SK-N-DZ (cell line): Measurements from ENCODE around the gene VASN.
A peak's percentile ranks its signal among the peaks of the same experiment; 100 is the strongest.

Source experiments
- DNase-seq: peaks from one replicate; pipeline ENCODE4 v3.0.0-alpha.2; 2015; ENCODE audit warnings: low spot score

The VASN gene

DNA sequence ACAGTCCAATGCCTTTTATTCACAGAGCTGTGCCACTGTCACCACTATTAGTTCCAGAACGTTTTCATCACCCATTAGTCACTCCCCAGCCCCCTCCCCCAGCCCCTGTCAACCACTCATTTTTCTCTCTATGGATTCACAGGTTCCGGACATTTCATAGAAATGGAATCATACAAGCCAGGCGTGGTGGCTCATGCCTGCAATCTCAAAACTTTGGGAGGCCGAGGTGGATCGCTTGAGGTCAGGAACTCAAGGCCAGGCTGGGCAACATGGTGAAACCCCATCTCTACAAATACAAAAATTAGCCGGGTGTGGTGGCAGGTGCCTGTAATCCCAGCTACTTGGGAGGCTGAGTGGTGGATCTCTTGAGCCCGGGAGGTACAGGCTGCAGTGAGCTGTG lies 19.8 kb upstream of the VASN start:
- no peak for DNase-seq

DNA sequence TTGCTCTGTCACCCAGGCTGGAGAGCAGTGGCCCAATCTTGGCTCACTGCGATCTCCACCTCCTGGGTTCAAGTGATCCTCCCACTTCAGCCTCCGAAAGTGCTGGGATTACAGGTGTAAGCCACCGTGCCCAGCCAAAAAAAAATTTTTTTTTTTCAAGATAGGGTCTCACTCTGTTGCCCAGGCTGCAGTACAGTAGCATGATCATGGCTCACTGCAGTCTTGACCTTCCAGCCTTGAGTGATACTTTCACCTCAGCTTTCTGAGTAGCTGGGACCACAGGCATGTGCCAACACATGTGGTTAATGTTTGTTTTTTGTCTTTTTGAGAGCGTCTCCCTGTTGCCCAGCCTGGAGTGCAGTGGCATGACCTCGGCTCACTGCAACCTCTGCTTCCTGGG lies 18.8 kb upstream of the VASN start:
- no peak for DNase-seq

DNA sequence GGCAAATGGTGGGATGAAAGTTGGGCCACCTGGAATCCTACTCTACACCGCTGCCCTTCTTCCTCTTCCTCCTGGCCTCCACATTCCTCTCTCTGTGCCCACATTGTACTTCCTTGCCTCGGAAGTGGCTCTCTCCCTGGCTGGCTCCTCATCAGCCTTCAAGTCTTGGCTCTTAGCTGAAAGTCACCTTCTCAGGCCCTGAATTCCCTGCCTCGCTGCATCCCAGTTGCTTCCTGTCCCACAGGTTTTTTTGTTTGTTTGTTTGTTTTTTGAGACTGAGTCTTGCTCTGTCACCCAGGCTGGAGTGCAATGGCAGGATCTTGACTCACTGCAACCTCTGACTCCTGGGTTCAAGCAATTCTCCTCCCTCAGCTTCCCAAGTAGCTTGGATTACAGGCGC lies 18.0 kb upstream of the VASN start:
- DNase-seq: no peak

DNA sequence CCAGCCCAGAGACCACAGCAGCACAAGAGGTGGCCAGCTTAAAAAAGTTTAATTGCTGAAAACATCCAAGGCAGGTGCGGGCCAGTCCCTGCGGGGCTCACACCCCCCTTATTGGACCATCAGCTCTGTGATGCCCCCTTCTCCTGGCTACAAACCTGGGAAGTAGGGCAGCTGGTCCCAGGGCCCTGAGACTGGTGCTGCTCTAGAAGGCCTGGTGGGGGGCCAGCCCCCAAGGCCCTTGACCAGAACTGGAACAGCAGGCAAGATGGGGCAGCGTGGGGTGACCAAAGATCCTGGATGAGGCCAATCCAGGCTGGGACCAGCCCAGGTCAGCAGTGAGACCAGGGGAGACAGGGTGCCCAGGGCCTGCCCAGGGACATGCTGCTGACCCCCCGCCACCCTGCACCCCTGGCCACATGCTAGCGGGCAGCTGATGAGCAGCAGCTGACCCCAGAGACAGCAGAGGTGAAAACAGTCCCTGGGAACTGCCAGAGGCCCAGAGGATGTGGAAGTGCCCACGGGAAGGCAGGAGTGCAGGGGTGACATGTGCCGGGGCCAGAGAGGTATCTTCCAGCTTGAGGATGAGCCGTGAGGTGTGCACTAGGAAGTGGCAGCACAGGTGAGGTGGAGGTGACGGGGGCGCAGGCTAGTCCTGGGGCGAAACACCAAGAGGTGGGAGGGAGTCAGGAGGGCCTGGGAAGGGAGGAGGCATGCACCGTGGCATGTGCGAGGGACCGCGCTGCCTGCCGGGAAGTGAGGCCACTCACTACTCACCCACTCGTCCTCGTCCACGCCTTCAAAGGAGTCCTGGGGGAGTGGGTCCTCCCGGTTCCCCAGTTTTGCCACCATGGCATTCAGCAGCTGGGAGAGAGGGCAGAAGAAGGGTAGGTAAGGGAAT lies 16.9 kb upstream of the VASN start:
- DNase-seq: no peak

DNA sequence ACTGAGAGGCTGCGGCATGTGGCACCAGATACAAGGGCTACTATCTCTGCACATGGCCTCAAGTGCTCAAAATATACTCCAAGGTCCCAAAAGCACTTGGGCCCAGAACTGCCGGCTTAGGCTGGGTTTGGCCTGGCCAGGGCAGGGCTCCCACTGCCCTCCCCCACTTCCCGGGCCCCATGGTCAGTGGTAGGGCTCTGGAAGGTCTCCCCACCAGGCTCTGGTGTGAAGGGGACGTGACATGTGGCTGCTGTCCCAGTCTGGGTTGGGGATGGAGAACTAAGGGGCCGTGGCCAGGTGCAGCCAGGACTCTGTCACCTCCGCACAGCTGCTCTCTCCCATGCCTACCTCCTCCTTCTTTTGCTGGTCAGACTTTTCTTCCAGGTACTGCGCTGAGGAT lies 14.8 kb upstream of the VASN start:
- DNase-seq: no peak

DNA sequence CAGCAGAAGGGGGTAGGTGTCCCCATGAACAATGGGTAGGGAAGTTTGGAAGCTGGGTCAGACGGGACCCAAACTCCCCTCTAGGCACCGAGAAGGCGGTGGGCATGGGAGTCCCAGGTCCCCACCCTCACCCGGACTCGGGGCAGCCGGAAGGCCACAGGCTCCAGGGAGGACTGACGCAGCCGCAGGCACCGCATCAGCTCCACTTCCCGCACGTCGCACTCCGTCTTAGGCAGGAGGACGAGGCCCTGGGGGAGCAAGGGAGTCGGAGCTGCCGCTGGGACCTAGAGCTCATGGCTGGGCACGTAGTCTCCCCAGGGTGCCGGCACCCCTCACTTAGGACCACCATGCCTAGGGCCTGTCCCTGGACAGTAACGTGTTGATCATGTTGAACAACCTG lies 13.4 kb upstream of the VASN start:
- no peak for DNase-seq

DNA sequence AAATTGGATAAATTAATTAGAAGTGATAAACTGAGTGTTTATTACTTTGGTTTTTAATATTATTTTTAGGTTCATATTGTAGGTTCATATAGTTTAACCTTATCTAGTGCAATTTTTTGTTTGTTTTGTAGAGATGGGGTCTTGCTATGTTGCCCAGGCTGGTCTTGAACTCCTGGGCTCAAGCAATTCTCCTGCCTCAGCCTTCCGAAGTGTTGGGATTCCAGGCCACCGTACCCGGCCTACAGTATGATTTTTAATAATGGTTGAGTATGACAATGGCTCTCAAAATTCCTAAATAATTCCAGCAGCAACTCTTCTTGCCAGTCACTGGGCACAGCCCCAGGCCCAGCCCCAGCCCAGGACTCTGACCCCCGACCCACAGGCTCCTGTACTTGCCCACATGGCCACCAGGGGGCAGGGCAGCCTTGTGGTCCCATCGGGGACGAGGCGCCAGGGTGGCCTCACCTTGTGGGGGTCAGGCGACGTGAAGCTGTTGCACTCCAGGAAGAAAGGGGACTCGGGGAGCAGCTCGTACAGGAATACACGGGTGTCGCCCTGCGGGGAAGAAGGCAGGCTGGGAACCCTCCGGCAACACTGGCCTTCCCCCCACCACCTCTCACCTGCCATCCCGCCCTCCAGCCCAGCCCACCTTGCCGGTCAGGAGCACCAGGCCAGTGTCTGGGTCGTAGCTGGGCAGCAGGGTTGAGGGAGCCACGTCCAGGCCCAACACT lies 12.7 kb upstream of the VASN start:
- peak; percentile 65 for DNase-seq

DNA sequence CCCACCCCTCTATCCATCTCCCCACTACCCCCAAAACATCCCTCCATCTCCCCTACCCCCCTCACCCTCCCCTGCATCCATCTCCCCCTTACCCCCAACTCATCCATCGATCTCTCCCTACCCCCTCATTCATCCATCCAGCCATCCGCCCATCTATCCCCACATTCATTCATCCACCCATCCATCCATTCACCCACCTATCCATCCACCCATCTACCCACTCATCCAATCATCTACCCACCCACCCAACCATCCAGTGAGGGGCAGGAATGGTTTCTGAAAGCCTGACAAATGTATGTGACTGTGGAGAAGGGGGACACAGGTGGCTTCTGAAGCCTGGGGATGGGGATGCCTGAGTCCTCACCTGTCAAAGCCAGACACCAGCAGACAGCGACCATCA lies 11.7 kb upstream of the VASN start:
- DNase-seq: no peak

DNA sequence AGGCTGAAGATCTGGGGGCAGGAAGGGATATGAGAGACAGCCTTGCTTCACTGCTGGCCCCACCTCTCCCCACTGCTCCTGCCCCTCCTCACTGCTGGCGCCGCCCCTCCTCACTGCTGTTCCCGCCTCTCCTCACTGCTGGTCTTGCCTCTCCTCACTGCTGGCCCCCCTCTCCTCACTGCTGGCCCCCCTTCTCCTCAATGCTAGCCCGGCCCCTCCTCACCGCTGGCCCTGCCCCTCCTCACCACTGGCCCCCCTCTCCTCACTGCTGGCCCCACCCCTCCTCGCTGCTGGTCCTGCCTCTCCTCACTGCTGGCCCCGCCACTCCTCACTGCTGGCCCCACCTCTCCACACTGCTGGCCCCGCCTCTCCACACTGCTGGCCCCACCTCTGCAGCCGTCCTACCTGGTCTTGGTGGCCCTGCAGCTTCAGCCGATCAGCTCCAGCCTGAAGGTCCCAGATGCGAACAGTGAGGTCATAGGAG lies 11.1 kb upstream of the VASN start:
- DNase-seq: peak; percentile 58

DNA sequence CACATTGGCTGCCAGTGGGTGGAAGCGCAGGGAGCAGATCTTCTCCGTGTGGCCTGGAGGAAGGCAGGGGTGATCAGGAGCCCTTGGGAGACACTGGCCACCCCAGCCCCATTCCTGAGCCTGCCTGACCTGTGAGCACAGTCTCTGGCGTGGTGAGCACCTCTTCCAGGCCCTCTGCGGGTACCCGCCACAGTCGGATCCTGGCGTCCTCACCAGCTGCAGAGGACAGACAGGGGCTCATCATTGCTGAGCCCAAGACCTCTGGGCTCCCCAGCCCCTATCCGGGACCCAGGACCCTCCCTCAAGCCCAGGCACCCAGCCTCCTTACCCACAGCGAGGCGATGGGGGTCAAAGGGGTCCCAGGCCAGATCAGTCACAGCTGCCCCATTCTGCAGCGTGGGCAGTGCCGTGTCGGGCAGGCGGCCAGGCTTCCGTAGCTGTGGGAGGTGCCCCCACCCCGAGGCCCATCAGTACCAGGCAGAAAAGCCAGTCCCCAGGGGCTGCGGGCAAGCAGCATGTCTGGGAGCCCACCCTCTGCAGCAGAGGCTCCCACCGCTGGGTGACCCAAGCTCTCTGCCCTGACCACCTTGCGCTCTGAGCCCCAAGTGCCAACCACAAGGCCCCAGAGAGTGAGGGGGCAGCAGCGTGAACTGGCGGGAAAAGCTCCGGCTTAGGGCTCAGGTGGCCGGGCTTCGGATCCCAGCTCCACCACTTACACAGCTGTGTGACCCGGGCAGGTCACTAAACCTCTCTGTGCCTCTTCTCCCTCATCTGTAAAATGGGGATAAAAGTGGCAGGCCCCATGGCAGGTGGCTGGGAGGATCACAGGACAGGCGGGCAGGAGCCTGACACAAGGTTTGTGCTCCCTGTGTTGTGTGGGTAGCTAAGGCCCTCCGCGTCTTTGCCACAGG lies 10.4 kb upstream of the VASN start:
- no peak for DNase-seq

DNA sequence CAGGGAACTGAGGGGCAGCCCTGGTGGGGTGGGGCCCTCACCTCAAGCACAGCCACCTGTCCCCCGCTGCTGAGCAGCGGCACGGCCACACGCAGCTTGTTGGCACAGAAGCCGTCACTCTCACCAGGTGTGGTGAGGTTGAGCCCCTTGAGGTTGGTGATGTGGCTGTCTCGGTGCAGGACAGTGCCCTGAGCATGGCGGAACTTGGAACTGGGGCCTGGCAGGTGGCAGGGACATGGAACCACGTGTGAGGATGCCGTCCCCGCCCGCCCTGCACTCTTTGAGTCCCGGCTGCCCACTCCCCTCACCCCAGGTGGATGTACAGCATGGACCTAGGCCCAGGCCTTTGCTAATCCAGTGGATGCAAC lies 9.7 kb upstream of the VASN start:
- DNase-seq: no peak

DNA sequence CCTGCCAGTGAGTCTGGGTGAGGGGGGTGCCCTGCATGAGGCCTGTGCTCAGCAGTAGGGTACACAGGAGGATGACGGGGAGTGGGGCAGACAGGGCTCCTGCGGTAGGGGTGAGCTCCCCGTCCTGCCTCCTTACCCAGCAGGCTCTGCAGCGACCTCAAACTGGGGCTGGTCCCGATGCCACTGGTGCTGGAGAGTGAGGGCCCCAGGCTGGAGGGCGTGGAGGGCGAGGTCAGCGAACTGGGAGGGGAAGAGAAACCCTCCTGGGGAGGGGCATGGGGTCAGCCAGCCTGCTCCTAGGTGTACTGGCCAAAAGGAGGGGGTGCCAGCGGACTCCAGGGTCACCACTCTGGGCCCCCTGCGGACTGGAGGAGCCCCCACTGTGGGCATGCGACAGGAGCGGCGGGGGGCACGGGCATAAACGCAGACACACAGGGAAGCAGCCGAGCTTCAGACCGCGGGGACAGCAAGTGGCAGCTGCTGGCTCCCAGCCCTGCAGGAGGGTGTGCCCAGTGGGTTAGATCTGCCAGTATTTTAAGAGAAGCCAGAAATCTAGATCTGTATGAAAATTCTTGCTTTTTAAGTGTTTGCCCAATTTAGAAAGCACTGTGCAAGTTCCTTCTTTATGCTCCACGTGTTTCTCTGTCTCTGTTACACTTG lies 9.0 kb upstream of the VASN start:
- DNase-seq: no peak

DNA sequence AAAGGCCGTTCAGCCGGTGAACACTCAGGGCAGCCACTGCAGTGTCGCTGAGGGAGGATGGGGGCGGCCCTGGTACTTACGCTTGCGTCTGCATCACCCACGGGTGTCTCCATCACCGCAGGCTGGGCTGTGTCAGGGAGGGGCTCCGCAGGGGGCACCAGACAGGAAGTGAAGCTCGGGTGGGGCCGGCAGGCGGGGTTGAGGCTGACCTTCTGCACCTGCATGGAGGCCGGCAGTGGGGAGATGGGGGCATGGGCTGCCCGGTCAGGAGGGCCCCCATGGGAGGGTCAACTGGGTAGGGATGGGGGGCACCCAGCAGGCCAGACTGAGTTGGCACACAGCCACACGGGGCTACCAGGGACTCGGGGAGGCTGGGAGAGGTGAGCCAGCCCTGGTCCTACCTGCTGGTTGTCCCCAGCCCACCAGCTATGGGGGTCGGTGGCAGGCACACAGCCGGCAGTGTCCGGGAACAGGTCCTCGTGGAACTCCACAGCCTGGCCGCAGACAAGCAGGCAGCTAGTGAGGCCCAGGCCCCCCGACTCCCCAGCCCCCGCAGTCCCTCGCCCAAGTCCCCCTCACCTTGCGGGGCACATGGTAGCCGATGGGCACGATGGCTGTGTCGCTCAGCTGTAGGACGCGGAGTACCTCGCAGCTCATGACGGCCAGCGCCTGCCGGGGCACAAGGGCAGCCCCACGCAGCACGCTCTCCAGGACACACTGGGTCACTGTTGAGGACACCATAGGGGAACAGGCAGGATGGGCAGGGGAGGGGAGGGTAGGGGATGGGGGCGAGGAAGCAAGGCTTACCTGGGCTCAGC lies 7.2 kb upstream of the VASN start:
- no peak for DNase-seq

DNA sequence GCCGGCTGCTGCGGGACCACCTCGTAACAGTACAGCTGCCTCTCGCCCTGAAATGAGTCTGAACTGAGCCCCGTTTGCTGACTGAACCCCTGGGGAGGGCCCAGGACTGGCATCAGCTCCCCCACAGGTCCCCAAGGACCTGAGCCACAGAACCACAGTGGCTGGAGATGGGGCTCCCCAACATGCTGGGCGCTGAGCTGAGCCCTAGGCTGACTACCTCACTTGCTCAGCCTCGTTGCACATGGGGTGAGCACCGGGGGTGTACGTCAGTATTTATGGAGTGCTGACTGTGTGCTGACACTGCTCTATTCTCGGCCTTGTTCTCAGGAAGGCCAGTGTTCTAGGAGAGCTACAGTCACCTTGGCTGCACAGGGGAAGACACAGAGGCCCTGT lies 6.6 kb upstream of the VASN start:
- no peak for DNase-seq

DNA sequence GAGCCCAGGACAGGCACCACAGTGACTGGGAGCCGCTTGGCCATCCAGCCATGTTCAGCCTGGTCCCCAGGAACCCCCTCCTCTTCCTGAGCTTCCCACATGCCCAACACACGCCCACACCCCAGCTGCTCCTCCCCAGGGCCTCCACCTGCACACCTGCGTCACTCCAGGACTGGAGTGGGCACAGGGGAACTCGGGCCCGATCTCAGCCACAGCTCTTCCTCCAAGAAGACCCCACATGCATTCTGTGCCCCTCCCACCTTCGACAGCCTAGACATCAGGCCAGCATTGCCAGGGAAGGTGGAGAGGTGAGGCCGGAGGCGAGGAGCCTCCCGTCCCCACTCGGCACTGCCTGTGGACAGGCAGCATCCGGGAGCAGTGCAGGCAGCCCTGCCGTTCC lies 6.0 kb upstream of the VASN start:
- DNase-seq: no peak

DNA sequence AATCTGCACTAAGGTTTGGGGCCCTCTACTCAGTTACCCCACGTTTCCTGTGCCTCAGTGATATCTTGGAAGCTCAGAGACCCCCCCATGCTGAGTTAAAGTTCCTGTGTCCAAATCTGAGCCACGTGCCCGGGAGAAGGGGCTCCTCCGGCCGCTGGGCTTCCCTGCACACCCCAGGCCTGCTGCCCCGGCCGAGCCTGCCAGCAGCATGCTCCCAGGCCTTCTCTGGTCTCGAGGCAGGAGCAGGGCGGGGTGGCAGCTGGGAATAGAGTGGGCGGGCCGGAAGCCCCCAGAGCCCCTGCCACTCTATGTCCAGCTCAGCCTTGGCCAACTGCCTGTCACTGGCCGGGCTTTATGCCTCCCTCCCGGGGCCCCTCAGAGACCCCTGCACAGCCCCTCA lies 5.6 kb upstream of the VASN start:
- DNase-seq: no peak

DNA sequence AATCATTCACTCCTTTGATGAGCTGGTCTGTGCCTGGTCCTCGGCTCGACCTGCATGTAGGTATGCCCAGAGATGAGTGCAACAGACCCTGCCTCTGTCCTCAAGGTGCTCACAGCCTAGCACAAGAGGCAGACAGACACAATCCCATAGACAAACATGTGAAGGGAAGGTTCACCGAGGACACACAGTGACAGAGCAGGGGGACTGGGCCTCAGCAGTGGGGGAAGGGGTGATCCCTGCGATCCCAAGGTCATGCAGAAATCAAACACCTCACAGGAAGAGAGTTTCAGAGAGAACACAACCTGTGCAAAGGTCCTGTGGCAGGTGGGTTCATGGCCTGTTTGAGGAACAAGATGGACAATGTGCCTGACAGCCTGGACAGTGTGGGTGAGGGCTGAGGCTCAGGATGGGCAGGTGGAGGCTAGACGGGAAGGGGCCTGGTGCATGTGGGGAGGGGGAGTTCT lies 4.2 kb upstream of the VASN start:
- no peak for DNase-seq

DNA sequence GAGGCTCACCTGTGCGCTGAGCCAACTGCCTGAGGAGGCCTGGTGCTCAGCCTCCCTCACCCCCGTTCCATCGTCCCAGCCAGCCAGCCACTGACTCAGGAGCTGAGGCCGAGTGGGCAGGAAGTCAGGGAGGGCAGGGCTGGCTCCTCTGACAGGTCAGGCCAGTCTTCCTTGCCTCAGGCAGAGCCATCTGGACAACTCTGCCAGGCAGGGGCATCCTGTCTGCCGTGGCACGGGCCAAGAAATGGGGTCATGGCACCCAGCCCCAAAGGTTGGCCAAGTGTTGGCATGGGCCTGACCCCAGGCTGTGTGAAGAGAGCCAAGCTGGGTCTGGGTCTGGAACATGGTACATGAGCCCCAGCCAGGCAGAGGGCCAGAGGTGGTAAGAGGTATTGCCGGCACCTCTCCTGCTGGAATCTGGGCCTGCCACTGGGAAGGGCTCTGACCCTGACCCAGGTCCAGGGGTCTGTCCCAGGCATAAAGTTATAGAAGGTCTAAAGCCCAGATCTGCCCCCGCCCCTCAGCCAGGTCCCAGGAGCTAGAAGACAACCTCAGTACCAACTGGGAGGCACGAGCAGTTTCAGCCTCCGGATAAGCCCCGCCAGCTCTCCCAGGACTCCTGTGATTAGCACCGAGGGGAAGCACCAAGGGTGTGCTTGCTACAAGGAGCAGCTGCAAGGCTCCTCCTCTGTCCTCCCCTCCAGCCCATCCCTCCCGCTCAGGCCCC lies 2.5 kb upstream of the VASN start:
- no peak for DNase-seq

DNA sequence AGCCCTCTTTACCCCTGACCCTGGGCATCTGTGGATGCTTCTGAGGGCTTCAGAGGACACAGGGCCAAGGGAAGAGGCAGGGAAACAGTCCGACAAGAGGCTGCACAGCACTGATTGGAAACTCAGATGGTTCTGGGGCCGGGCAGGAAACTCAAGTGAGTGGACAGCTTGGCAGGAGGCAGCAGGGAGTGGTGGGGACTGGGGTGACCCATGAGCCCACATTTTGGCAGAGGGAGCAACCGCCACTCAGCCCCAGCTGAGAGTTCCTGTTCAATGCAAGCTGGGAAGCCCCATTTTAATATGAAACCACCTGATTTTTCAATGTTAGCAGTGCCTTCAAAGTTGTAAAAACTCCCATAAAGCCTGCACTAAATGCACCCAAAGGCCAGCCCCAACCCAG lies 1.5 kb upstream of the VASN start:
- no peak for DNase-seq
